Measurements from ENCODE around the gene PALLD.

PALLD gene

GRCh38 chr4:168634276-168634802 is 137.5 kb downstream of the PALLD start:
- DNase-seq (ENCODE audit: low spot score) = peak; percentile 20
- Histone ChIP-seq H2BK5ac (ENCODE audit: low read length) (no peak overlapping the region), H3K4me1 (ENCODE audit: control insufficient read depth in 2 of 2, insufficient read depth in 1 of 2, low read depth in 1 of 2, low read length in 2 of 2) (peaks cover 8 to 13% of the 10 kb centered on the region in 2 donors), H3K27ac (replicated peaks; ENCODE audit: low read length) (no peak overlapping the region), H2AK5ac (ENCODE audit: low read depth, low read length) (no peak overlapping the region), H3K4ac (ENCODE audit: low read length) (no peak overlapping the region), H3K79me1 (ENCODE audit: low read depth, low read length) (peaks cover 4% of the 10 kb centered on the region), H4K8ac (ENCODE audit: low read depth, low read length) (no peak overlapping the region), H3K14ac (ENCODE audit: low read length) (no peak overlapping the region), H3K27me3 (ENCODE audit: control insufficient read depth in 3 of 3, insufficient read depth in 3 of 3, low read depth in 1 of 3, low read length in 3 of 3) (no peaks in the 10 kb centered on the region), H2BK120ac (ENCODE audit: low read depth, low read length) (no peak overlapping the region), H3K18ac (ENCODE audit: low read length) (no peak overlapping the region), H3K23ac (ENCODE audit: low read depth, low read length, poor library complexity) (no peak overlapping the region), H3K4me2 (ENCODE audit: insufficient read depth, low read length, poor library complexity, severe bottlenecking) (no peak overlapping the region), H2BK12ac (ENCODE audit: low read length) (no peak overlapping the region), H4K91ac (ENCODE audit: low read depth, low read length, poor library complexity) (no peak overlapping the region), H3K9me3 (replicated peaks in 1 of 2; ENCODE audit: control insufficient read depth in 2 of 2, insufficient read depth in 1 of 2, low read depth in 1 of 2, low read length in 2 of 2) (no peaks in the 10 kb centered on the region), H2BK15ac (ENCODE audit: low read length) (no peak overlapping the region), H3K9ac (ENCODE audit: low read depth, low read length, poor library complexity) (no peak overlapping the region), H3K36me3 (replicated peaks in 1 of 2; ENCODE audit: control insufficient read depth in 2 of 2, insufficient read depth in 2 of 2, low read length in 2 of 2) (peaks cover 0 to 3% of the 10 kb centered on the region in 2 donors), H2AFZ (ENCODE audit: low read length) (peak overlapping the region; percentile 38), H3K4me3 (ENCODE audit: low read length in 2 of 2) (no peak overlapping the region)
- no CpG with 5 or more reads among the region's 11 CpGs for WGBS, 2 donors (ENCODE audit: extremely low coverage in 2 of 2, insufficient read length in 2 of 2, insufficient replicate concordance in 1 of 2)

- Histone ChIP-seq H2BK5ac (ENCODE audit: low read length) (no peak overlapping the region), H2BK12ac (ENCODE audit: low read length) (no peak overlapping the region), H2AK5ac (ENCODE audit: low read depth, low read length) (no peak overlapping the region), H3K9me3 (replicated peaks in 1 of 2; ENCODE audit: control insufficient read depth in 2 of 2, insufficient read depth in 1 of 2, low read depth in 1 of 2, low read length in 2 of 2) (no peaks in the 10 kb centered on the region), H4K8ac (ENCODE audit: low read depth, low read length) (no peak overlapping the region), H3K27me3 (ENCODE audit: control insufficient read depth in 3 of 3, insufficient read depth in 3 of 3, low read depth in 1 of 3, low read length in 3 of 3) (no peaks in the 10 kb centered on the region), H3K79me1 (ENCODE audit: low read depth, low read length) (peaks cover 4% of the 10 kb centered on the region), H2BK120ac (ENCODE audit: low read depth, low read length) (no peak overlapping the region), H3K4me2 (ENCODE audit: insufficient read depth, low read length, poor library complexity, severe bottlenecking) (no peak overlapping the region), H2BK15ac (ENCODE audit: low read length) (no peak overlapping the region), H3K14ac (ENCODE audit: low read length) (no peak overlapping the region), H2AFZ (ENCODE audit: low read length) (no peak overlapping the region), H3K18ac (ENCODE audit: low read length) (no peak overlapping the region), H4K91ac (ENCODE audit: low read depth, low read length, poor library complexity) (no peak overlapping the region), H3K36me3 (replicated peaks in 1 of 2; ENCODE audit: control insufficient read depth in 2 of 2, insufficient read depth in 2 of 2, low read length in 2 of 2) (peaks cover 0 to 3% of the 10 kb centered on the region in 2 donors), H3K4me3 (ENCODE audit: low read length in 2 of 2) (no peak overlapping the region), H3K4me1 (ENCODE audit: control insufficient read depth in 2 of 2, insufficient read depth in 1 of 2, low read depth in 1 of 2, low read length in 2 of 2) (peaks cover 2 to 10% of the 10 kb centered on the region in 2 donors), H3K4ac (ENCODE audit: low read length) (no peak overlapping the region), H3K23ac (ENCODE audit: low read depth, low read length, poor library complexity) (no peak overlapping the region), H3K9ac (ENCODE audit: low read depth, low read length, poor library complexity) (no peak overlapping the region), H3K27ac (replicated peaks; ENCODE audit: low read length) (no peak overlapping the region)
- WGBS, 2 donors (ENCODE audit: extremely low coverage in 2 of 2, insufficient read length in 2 of 2, insufficient replicate concordance in 1 of 2) = no CpG with 5 or more reads among the region's 5 CpGs
- DNase-seq (ENCODE audit: low spot score) = no peak
Observed at GRCh38 chr4:168636040-168636439, 139.2 kb downstream of the PALLD start.

- WGBS, 2 donors (ENCODE audit: extremely low coverage in 2 of 2, insufficient read length in 2 of 2, insufficient replicate concordance in 1 of 2) = no CpG with 5 or more reads among the region's 3 CpGs
- no peak overlapping the region for H3K4me3 ChIP-seq (ENCODE audit: low read length in 2 of 2)
- DNase-seq (ENCODE audit: low spot score) = no peak
Observed at GRCh38 chr4:168636506-168637196, 139.8 kb downstream of the PALLD start.

GRCh38 chr4:168637872-168638756 is 141.3 kb downstream of the PALLD start:
- Histone ChIP-seq H4K91ac (ENCODE audit: low read depth, low read length, poor library complexity) (no peak overlapping the region), H3K4me3 (ENCODE audit: low read length in 2 of 2) (no peak overlapping the region), H3K4me1 (ENCODE audit: control insufficient read depth in 2 of 2, insufficient read depth in 1 of 2, low read depth in 1 of 2, low read length in 2 of 2) (peaks cover 9 to 10% of the 10 kb centered on the region in 2 donors), H3K9me3 (replicated peaks in 1 of 2; ENCODE audit: control insufficient read depth in 2 of 2, insufficient read depth in 1 of 2, low read depth in 1 of 2, low read length in 2 of 2) (no peaks in the 10 kb centered on the region), H3K27me3 (ENCODE audit: control insufficient read depth in 3 of 3, insufficient read depth in 3 of 3, low read depth in 1 of 3, low read length in 3 of 3) (no peaks in the 10 kb centered on the region), H3K4me2 (ENCODE audit: insufficient read depth, low read length, poor library complexity, severe bottlenecking) (no peak overlapping the region), H2AK5ac (ENCODE audit: low read depth, low read length) (no peak overlapping the region), H2BK120ac (ENCODE audit: low read depth, low read length) (no peak overlapping the region), H3K18ac (ENCODE audit: low read length) (no peak overlapping the region), H3K4ac (ENCODE audit: low read length) (no peak overlapping the region), H3K36me3 (replicated peaks in 1 of 2; ENCODE audit: control insufficient read depth in 2 of 2, insufficient read depth in 2 of 2, low read length in 2 of 2) (peaks cover 0 to 3% of the 10 kb centered on the region in 2 donors), H2AFZ (ENCODE audit: low read length) (no peak overlapping the region), H3K27ac (replicated peaks; ENCODE audit: low read length) (no peak overlapping the region), H3K9ac (ENCODE audit: low read depth, low read length, poor library complexity) (no peak overlapping the region), H2BK12ac (ENCODE audit: low read length) (no peak overlapping the region), H2BK15ac (ENCODE audit: low read length) (no peak overlapping the region), H3K79me1 (ENCODE audit: low read depth, low read length) (peaks cover 4% of the 10 kb centered on the region), H3K14ac (ENCODE audit: low read length) (no peak overlapping the region), H4K8ac (ENCODE audit: low read depth, low read length) (no peak overlapping the region), H2BK5ac (ENCODE audit: low read length) (no peak overlapping the region), H3K23ac (ENCODE audit: low read depth, low read length, poor library complexity) (no peak overlapping the region)
- DNase-seq (ENCODE audit: low spot score) = no peak
- WGBS, 2 donors (ENCODE audit: extremely low coverage in 2 of 2, insufficient read length in 2 of 2, insufficient replicate concordance in 1 of 2) = no CpG with 5 or more reads among the region's 5 CpGs

More at GRCh38 chr4:168636506-168637196, 139.8 kb downstream of the PALLD start:
- Histone ChIP-seq H3K79me1 (ENCODE audit: low read depth, low read length) (peaks cover 4% of the 10 kb centered on the region), H4K91ac (ENCODE audit: low read depth, low read length, poor library complexity) (no peak overlapping the region), H3K23ac (ENCODE audit: low read depth, low read length, poor library complexity) (no peak overlapping the region), H2AFZ (ENCODE audit: low read length) (peak overlapping the region; percentile 31), H2BK120ac (ENCODE audit: low read depth, low read length) (no peak overlapping the region), H3K27me3 (ENCODE audit: control insufficient read depth in 3 of 3, insufficient read depth in 3 of 3, low read depth in 1 of 3, low read length in 3 of 3) (no peaks in the 10 kb centered on the region), H3K27ac (replicated peaks; ENCODE audit: low read length) (no peak overlapping the region), H3K4me2 (ENCODE audit: insufficient read depth, low read length, poor library complexity, severe bottlenecking) (no peak overlapping the region), H2BK5ac (ENCODE audit: low read length) (no peak overlapping the region), H3K36me3 (replicated peaks in 1 of 2; ENCODE audit: control insufficient read depth in 2 of 2, insufficient read depth in 2 of 2, low read length in 2 of 2) (peaks cover 0 to 3% of the 10 kb centered on the region in 2 donors), H2BK15ac (ENCODE audit: low read length) (no peak overlapping the region), H3K9me3 (replicated peaks in 1 of 2; ENCODE audit: control insufficient read depth in 2 of 2, insufficient read depth in 1 of 2, low read depth in 1 of 2, low read length in 2 of 2) (no peaks in the 10 kb centered on the region), H3K4me1 (ENCODE audit: control insufficient read depth in 2 of 2, insufficient read depth in 1 of 2, low read depth in 1 of 2, low read length in 2 of 2) (peaks cover 5 to 9% of the 10 kb centered on the region in 2 donors), H3K18ac (ENCODE audit: low read length) (peak overlapping the region; percentile 63), H2AK5ac (ENCODE audit: low read depth, low read length) (no peak overlapping the region), H3K9ac (ENCODE audit: low read depth, low read length, poor library complexity) (no peak overlapping the region), H4K8ac (ENCODE audit: low read depth, low read length) (no peak overlapping the region), H2BK12ac (ENCODE audit: low read length) (no peak overlapping the region), H3K4ac (ENCODE audit: low read length) (no peak overlapping the region), H3K14ac (ENCODE audit: low read length) (no peak overlapping the region)

All from neuronal stem cell (in vitro differentiated cells).